AG04449 (cell line): Measurements from ENCODE around the gene PPOX.

ENCODE experiments used
- CTCF ChIA-PET: fragments of 350-600 bp; formaldehyde crosslinking; extraction: SDS; loops from one replicate; lab custom pipeline; 2021; ENCODE audit warnings: antibody characterized with exemption; lab: Yijun Ruan, JAX
- POLR2A ChIA-PET: fragments of 400-600, 350-600 bp; formaldehyde crosslinking; extraction: SDS; loops from one replicate; lab custom pipeline; 2020; ENCODE audit warnings: antibody characterized with exemption, inconsistent platforms; lab: Yijun Ruan, JAX
- DNase-seq: peaks from one replicate; pipeline ENCODE4 v3.0.0-alpha.2; 2010; ENCODE audit warnings: low read depth, low spot score
- H3K4me3 ChIP-seq: 2 replicates; pipeline ENCODE4 v1.5.1; 2011; ENCODE audit warnings: low read depth, mild to moderate bottlenecking, control low read depth, low read length
- CTCF ChIP-seq: IDR thresholded peaks from one replicate; pipeline ENCODE4 v1.5.1; 2011; ENCODE audit warnings: mild to moderate bottlenecking, moderate library complexity, low read length, control low read depth, inconsistent platforms; ENCODE audit not compliant: insufficient read depth; ENCODE audit errors: missing control alignments

Gene PPOX

GRCh38 chr1:161168906-161169305, 2.7 kb downstream of the PPOX start:
- DNase-seq, result no peak
- no peak overlapping the region for H3K4me3 ChIP-seq
- CTCF ChIA-PET, result interaction anchor here (2.8 to 3.8 kb wide), 2 partner anchors 12 to 23 kb away, joined by 14 read pairs; no protein-coding TSS in a partner anchor
- TF ChIP-seq CTCF, result no peak
- POLR2A ChIA-PET, result no interaction called here

- ChIA-PET POLR2A (interaction anchor here (1.4 kb wide), 1 partner anchor 11 kb away, joined by 4 read pairs; no protein-coding TSS in a partner anchor), CTCF (interaction anchor here (0.7 to 3.8 kb wide), 6 partner anchors 9 to 1062 kb away, joined by 3 to 14 read pairs (median 3); no protein-coding TSS in a partner anchor)
- DNase-seq, result no peak
- no peak overlapping the region for H3K4me3 ChIP-seq
- TF ChIP-seq CTCF, result no peak
Measured at GRCh38 chr1:161171191-161171590, 5.0 kb downstream of the PPOX start.

- ChIA-PET POLR2A (interaction anchor here (1.4 kb wide), 1 partner anchor 10 kb away, joined by 4 read pairs; no protein-coding TSS in a partner anchor), CTCF (interaction anchor here (1.1 to 3.8 kb wide), 3 partner anchors 9 to 212 kb away, joined by 3 to 14 read pairs (median 3); no protein-coding TSS in a partner anchor)
- no peak for DNase-seq
- no peak for TF ChIP-seq CTCF
- no peak overlapping the region for H3K4me3 ChIP-seq
Measured at GRCh38 chr1:161171696-161172095, 5.5 kb downstream of the PPOX start.

GRCh38 chr1:161172349-161172748, 6.1 kb downstream of the PPOX start:
- DNase-seq, result no peak
- POLR2A ChIA-PET, result no interaction called here
- CTCF ChIA-PET, result interaction anchor here (2.3 kb wide), 1 partner anchor 20 kb away, joined by 9 read pairs; no protein-coding TSS in a partner anchor
- no peak overlapping the region for H3K4me3 ChIP-seq
- no peak for TF ChIP-seq CTCF

- ChIA-PET POLR2A (no interaction called here), CTCF (interaction anchor here (2.3 kb wide), 1 partner anchor 19 kb away, joined by 9 read pairs; no protein-coding TSS in a partner anchor)
- no peak for TF ChIP-seq CTCF
- H3K4me3 ChIP-seq, result no peak overlapping the region
- DNase-seq, result peak; percentile 94
Measured at GRCh38 chr1:161172776-161173376, 6.7 kb downstream of the PPOX start.

GRCh38 chr1:161173711-161174110, 7.5 kb downstream of the PPOX start:
- ChIA-PET CTCF (interaction anchor here (2.3 kb wide), 1 partner anchor 18 kb away, joined by 9 read pairs; no protein-coding TSS in a partner anchor), POLR2A (no interaction called here)
- DNase-seq, result no peak

More at GRCh38 chr1:161173711-161174110, 7.5 kb downstream of the PPOX start:
- no peak overlapping the region for H3K4me3 ChIP-seq
- TF ChIP-seq CTCF, result no peak
